ENCODE results near the gene KIF1C.
"Not testable (repeated sequence)": the region's sequence is repeated elsewhere in the genome, so short reads cannot be mapped to it uniquely, and the experiment has no call there.

GRCh38 chr17:5030168-5030567 lies 32.4 kb downstream of the KIF1C start:
- TF ChIP-seq ESRRA (CRISPR knock-in tag; IDR thresholded peaks at IDR 0.05; ENCODE audit: borderline replicate concordance); USF1 (CRISPR knock-in tag; IDR thresholded peaks at IDR 0.05); ZBTB43 (CRISPR knock-in tag; IDR thresholded peaks at IDR 0.05); CTCF (IDR thresholded peaks at IDR 0.05); CREB1 (CRISPR knock-in tag; IDR thresholded peaks at IDR 0.05); NR2C2 (CRISPR knock-in tag; IDR thresholded peaks at IDR 0.05); ATF1 (CRISPR knock-in tag; IDR thresholded peaks at IDR 0.05); NR3C1 (CRISPR knock-in tag; conservative IDR thresholded peaks at IDR 0.05; ENCODE audit: low read depth): not testable (repeated sequence)

Measured in WTC11 (cell line).